Chondrocyte (in vitro differentiated cells): Measurements from ENCODE around the gene RIMKLB. TPM values are rescaled to one million over a fixed set of nuclear protein-coding genes. Genes with fewer than 3 reads are reported as not detected.
"Not testable (repeated sequence)": the region's sequence is repeated elsewhere in the genome, so short reads cannot be mapped to it uniquely, and the experiment has no call there.

Experiments used
- DNase-seq: peaks from one replicate; pipeline ENCODE4 v3.0.0; 2021; ENCODE audit warnings: mixed read lengths, low spot score
- H3K27ac Mint-ChIP-seq: one replicate; pipeline ENCODE4 v1.8.0; 2021; ENCODE audit warnings: mild to moderate bottlenecking, moderate library complexity, mixed read lengths; ENCODE audit not compliant: unreplicated experiment
- H3K27me3 Mint-ChIP-seq: 2 replicates; pipeline ENCODE4 v1.8.0; 2021; ENCODE audit warnings: low read depth, mixed read lengths
- H3K36me3 Mint-ChIP-seq: 2 replicates; pipeline ENCODE4 v1.8.0; 2021; ENCODE audit warnings: low read depth, mixed read lengths
- H3K4me1 Mint-ChIP-seq: 2 replicates; pipeline ENCODE4 v1.8.0; 2021; ENCODE audit warnings: low read depth, mild to moderate bottlenecking, mixed read lengths
- H3K4me3 Mint-ChIP-seq: one replicate; pipeline ENCODE4 v1.8.0; 2021; ENCODE audit warnings: mild to moderate bottlenecking, moderate library complexity, mixed read lengths; ENCODE audit not compliant: unreplicated experiment
- H3K9me3 Mint-ChIP-seq: 2 replicates; pipeline ENCODE4 v1.8.0; 2021; ENCODE audit warnings: low read depth, mixed read lengths
- CTCF ChIP-seq: fragments of 200-600 bp; sonication (generic); IDR thresholded peaks from 2 replicates; pipeline ENCODE4 v1.5.0; 2021; ENCODE audit warnings: antibody characterized with exemption, mild to moderate bottlenecking, moderate library complexity
- total RNA-seq: library from RNA; stranded (reverse); gene quantifications from 3 replicates; pipeline ENCODE4 v1.2.1, GENCODE V29; 2021

Gene RIMKLB
- total RNA-seq, 1 donor from 2014 or later: 45.4 TPM

- H3K4me3 Mint-ChIP-seq, DNase-seq, H3K27ac Mint-ChIP-seq, H3K36me3 Mint-ChIP-seq, H3K27me3 Mint-ChIP-seq, H3K9me3 Mint-ChIP-seq, H3K4me1 Mint-ChIP-seq: not testable (repeated sequence)
Observed at GRCh38 chr12:8810112-8810511, 112.3 kb downstream of the RIMKLB start.

GRCh38 chr12:8813572-8814357 lies 116.0 kb downstream of the RIMKLB start:
- no peak for TF ChIP-seq CTCF
- no peak overlapping the region for H3K4me3 Mint-ChIP-seq
- H3K9me3 Mint-ChIP-seq: no peaks in the 10 kb centered on the region
- peaks cover 3% of the 10 kb centered on the region for H3K4me1 Mint-ChIP-seq
- no peaks in the 10 kb centered on the region for H3K36me3 Mint-ChIP-seq
- H3K27me3 Mint-ChIP-seq: no peaks in the 10 kb centered on the region
- no peak for DNase-seq
- H3K27ac Mint-ChIP-seq: no peak overlapping the region

- no peaks in the 10 kb centered on the region for H3K27me3 Mint-ChIP-seq
- no peaks in the 10 kb centered on the region for H3K9me3 Mint-ChIP-seq
- no peak overlapping the region for H3K4me3 Mint-ChIP-seq
- DNase-seq: no peak
- H3K27ac Mint-ChIP-seq: no peak overlapping the region
- H3K4me1 Mint-ChIP-seq: peaks cover 3% of the 10 kb centered on the region
- no peak for TF ChIP-seq CTCF
- H3K36me3 Mint-ChIP-seq: no peaks in the 10 kb centered on the region
Observed at GRCh38 chr12:8816448-8817050, 118.8 kb downstream of the RIMKLB start.

- H3K4me3 Mint-ChIP-seq: no peak overlapping the region
- TF ChIP-seq CTCF: no peak
- no peak for DNase-seq
- H3K27me3 Mint-ChIP-seq: no peaks in the 10 kb centered on the region
- no peaks in the 10 kb centered on the region for H3K36me3 Mint-ChIP-seq
- H3K9me3 Mint-ChIP-seq: no peaks in the 10 kb centered on the region
- H3K4me1 Mint-ChIP-seq: peaks cover 3% of the 10 kb centered on the region
- H3K27ac Mint-ChIP-seq: no peak overlapping the region
Observed at GRCh38 chr12:8817856-8818255, 120.1 kb downstream of the RIMKLB start.

GRCh38 chr12:8818526-8818925 lies 120.7 kb downstream of the RIMKLB start:
- H3K9me3 Mint-ChIP-seq: no peaks in the 10 kb centered on the region
- TF ChIP-seq CTCF: no peak
- peaks cover 4% of the 10 kb centered on the region for H3K27me3 Mint-ChIP-seq
- H3K4me3 Mint-ChIP-seq: no peak overlapping the region
- peaks cover 3% of the 10 kb centered on the region for H3K4me1 Mint-ChIP-seq
- H3K36me3 Mint-ChIP-seq: no peaks in the 10 kb centered on the region
- no peak overlapping the region for H3K27ac Mint-ChIP-seq
- DNase-seq: no peak

GRCh38 chr12:8819666-8819980 lies 121.8 kb downstream of the RIMKLB start:
- Mint-ChIP-seq H3K27ac (no peak overlapping the region), H3K4me1 (peaks cover 3% of the 10 kb centered on the region), H3K4me3 (no peak overlapping the region), H3K27me3 (peaks cover 7% of the 10 kb centered on the region), H3K9me3 (no peaks in the 10 kb centered on the region), H3K36me3 (peaks cover 2% of the 10 kb centered on the region)
- no peak for DNase-seq
- no peak for TF ChIP-seq CTCF

GRCh38 chr12:8820676-8821407 lies 123.1 kb downstream of the RIMKLB start:
- not testable (repeated sequence) for H3K36me3 Mint-ChIP-seq, DNase-seq, H3K4me3 Mint-ChIP-seq, H3K9me3 Mint-ChIP-seq, H3K27ac Mint-ChIP-seq, H3K4me1 Mint-ChIP-seq
- peaks cover 12% of the 10 kb centered on the region for H3K27me3 Mint-ChIP-seq
